ENCODE data around the gene MAP7D2.
A peak's percentile ranks its signal among the peaks of the same experiment; 100 is the strongest.
"Not testable (repeated sequence)": the region's sequence is repeated elsewhere in the genome, so short reads cannot be mapped to it uniquely, and the experiment has no call there.

Gene MAP7D2

DNA sequence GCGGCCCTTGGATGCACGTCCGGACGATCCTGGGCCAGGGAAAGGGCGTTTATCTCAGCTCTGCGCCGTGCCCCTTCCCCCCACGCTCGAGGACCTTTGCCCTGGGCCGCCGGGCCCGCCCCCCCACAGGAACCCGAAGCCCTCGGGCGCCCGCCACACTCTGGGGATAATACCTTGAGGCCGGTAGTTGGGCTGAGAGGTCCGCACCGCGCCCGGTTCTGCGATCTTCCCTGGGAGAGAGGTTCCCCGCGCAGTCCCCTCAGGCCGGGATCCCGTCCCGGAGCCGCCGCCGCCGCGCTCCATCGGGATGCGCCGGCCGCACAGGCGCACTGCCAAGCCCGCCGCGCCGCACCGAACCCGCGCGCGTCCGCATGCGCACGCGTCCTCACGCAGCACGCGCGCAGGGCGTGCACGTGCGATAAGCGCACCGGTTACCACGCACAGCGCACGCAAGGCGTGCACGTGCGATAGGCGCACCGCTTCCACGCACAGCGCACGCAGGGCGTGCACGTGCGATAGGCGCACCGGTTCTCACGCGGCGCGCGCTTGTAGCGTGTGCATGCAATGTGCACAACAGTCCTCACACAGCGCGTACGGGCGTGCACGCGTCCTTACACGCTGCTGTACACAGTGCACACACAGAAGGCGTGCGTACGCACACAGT, at the start of gene MAP7D2:
Gene MAP7D2, minus strand, starts transcription at position 331 of the 664 bp plus-strand sequence. Its CDS starts 28 bp downstream, at position 303.
- no peak for DNase-seq (ENCODE audit: low read depth in 2 of 2)

- DNase-seq (ENCODE audit: low read depth in 2 of 2): not testable (repeated sequence)
Measured at GRCh38 chrX:20162516-20162915, 45.8 kb upstream of the MAP7D2 start.

DNA sequence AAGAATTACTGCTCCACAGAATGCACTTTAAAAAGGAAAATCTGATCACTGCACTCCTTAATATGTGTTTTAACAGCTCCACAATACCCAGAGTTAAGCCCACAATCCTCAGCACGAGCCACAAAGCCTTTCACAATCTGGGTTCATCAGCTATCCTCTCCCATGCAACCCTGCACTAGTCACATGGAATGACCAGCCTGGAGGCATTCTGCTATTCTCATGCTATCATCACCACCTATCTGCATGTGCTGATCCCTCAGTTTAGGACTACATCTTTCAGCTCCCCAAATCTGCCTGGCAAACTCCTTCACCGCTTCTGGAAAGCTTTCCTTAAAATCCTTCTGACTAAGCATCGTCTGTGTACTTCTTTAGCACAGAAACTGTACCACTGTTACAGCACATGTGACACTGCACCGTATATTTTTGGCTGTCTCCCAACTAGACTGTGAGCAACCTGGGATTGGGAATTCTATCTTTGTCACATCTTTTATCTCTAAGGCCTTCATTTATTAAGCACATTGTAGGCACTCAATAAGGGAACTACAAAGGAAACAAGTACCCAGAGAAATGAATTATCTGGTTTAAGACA, 43.2 kb upstream of the MAP7D2 start:
- no peak for DNase-seq (ENCODE audit: low read depth in 2 of 2)

- DNase-seq (ENCODE audit: low read depth in 2 of 2): no peak
Measured at GRCh38 chrX:20151689-20152088, 35.0 kb upstream of the MAP7D2 start.

GRCh38 chrX:20149326-20149725, 32.6 kb upstream of the MAP7D2 start:
- DNase-seq (ENCODE audit: low read depth in 2 of 2): no peak

DNA sequence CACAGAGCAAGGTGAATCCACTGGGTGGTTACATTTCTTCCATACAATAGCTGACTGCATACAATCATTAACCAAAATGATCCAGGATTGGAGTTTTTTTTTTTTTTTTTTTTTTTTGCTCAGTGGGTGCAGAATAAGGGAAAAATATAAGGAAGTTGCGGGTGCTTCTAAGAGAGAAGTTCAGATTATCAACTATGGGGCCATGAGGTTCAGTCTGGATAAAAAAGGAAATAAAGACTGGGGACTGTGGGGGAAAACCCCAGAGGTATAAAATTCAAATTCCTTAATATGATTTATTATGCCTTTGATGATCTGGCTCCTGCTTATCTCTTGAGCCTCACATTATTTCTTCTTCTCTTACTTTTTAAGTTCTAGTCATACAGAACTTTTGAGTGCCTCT, 30.9 kb upstream of the MAP7D2 start:
- no peak for DNase-seq (ENCODE audit: low read depth in 2 of 2)

DNA sequence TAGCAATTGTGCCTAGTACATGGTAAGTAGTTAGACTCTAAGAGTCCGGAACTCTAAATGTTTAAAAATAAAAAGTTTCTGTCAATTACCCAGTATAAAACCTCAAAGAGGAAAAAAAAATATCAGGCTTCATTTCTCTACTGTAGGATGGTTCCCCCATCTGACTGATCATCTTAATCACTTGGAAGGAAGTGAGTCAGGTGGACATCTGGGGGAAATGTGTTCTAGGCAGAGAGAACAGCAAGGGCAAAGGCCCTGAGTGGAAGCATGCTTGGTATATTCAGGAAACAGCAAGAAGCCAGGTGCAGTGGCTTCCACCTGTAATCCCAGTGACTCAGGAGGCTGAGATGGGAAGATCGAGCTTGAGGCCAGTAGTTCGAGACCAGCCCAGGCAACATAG, 27.8 kb upstream of the MAP7D2 start:
- DNase-seq (ENCODE audit: low read depth in 2 of 2): no peak

- DNase-seq (ENCODE audit: low read depth in 2 of 2): no peak
Measured at GRCh38 chrX:20143561-20143960, 26.9 kb upstream of the MAP7D2 start.

- no peak for DNase-seq (ENCODE audit: low read depth in 2 of 2)
Measured at GRCh38 chrX:20143111-20143510, 26.4 kb upstream of the MAP7D2 start.

- peak; percentile 89 to 97 for DNase-seq (ENCODE audit: low read depth in 2 of 2)
Measured at GRCh38 chrX:20141281-20142220, 24.8 kb upstream of the MAP7D2 start, which contains the start of gene EIF1AX. TSS of gene EIF1AX (minus strand) at chrX:20141838. CDS start at chrX:20141640, 198 bp downstream.

GRCh38 chrX:20140420-20140819, 23.7 kb upstream of the MAP7D2 start:
- no peak for DNase-seq (ENCODE audit: low read depth in 2 of 2)

- DNase-seq (ENCODE audit: low read depth in 2 of 2): no peak
Measured at GRCh38 chrX:20139966-20140365, 23.3 kb upstream of the MAP7D2 start.

- DNase-seq (ENCODE audit: low read depth in 2 of 2): no peak
Measured at GRCh38 chrX:20135944-20136343, 19.2 kb upstream of the MAP7D2 start.

GRCh38 chrX:20132666-20133065, 16.0 kb upstream of the MAP7D2 start:
- DNase-seq (ENCODE audit: low read depth in 2 of 2): no peak

GRCh38 chrX:20130357-20130756, 13.7 kb upstream of the MAP7D2 start:
- no peak for DNase-seq (ENCODE audit: low read depth in 2 of 2)

DNA sequence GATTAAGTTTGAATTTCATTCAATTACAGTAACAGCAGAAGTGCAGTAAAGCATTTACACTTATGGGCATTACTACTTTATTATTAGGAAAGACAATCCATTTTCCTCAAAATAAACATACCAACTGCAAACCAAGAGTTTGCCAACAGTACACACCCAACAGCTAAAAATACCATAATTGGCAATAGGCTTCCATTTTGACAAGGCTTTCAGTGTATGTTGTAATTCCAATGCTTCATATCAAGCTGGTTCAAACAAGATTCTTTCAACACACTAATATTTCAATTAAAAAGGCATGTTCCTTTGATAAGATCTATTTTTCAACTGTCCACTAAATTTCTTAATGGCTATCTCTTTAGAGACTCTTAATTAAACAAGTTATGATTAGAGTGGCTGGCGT, 12.8 kb upstream of the MAP7D2 start:
- DNase-seq (ENCODE audit: low read depth in 2 of 2): no peak

DNA sequence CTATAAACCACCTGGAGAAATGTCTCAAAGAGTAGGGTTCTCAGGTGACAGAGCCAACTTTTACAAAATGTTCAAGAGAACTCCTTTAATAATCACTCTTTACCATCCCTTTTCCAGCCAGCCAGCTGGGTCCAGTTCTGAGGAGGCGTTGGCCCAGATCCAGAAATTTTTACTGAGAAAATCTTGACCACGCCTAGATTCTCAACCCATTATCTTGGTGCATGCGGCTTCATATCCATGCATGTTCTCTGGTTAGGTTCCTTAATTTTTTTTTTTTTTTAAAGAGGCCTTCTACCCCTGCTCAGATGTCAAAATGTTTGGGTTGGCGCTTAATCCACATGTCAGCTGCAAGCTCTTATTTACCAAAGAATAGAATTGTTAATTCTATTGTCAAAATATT, 12.0 kb upstream of the MAP7D2 start:
- DNase-seq (ENCODE audit: low read depth in 2 of 2): no peak

DNA sequence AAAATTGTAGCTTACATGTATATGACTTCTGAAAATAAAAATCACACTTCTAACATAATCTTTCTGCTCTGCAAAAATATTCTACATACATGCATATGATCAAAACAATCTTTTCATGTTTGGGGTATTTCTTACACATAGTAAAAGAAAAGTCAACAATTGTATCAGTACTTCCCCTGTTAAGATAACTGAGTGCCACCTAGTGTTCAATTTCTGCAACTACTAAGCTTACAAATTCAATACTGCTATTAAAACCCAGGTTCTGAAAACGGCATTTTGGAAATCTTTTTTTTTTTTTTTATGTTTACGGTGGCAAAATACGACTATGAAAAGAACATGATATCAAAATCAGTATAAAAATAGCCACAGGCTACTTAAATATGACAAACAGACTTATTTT, 10.7 kb upstream of the MAP7D2 start:
- not testable (repeated sequence) for DNase-seq (ENCODE audit: low read depth in 2 of 2)

- not testable (repeated sequence) for DNase-seq (ENCODE audit: low read depth in 2 of 2)
Measured at GRCh38 chrX:20126833-20127232, 10.1 kb upstream of the MAP7D2 start.

GRCh38 chrX:20124964-20125363, 8.3 kb upstream of the MAP7D2 start:
- DNase-seq (ENCODE audit: low read depth in 2 of 2): no peak

DNA sequence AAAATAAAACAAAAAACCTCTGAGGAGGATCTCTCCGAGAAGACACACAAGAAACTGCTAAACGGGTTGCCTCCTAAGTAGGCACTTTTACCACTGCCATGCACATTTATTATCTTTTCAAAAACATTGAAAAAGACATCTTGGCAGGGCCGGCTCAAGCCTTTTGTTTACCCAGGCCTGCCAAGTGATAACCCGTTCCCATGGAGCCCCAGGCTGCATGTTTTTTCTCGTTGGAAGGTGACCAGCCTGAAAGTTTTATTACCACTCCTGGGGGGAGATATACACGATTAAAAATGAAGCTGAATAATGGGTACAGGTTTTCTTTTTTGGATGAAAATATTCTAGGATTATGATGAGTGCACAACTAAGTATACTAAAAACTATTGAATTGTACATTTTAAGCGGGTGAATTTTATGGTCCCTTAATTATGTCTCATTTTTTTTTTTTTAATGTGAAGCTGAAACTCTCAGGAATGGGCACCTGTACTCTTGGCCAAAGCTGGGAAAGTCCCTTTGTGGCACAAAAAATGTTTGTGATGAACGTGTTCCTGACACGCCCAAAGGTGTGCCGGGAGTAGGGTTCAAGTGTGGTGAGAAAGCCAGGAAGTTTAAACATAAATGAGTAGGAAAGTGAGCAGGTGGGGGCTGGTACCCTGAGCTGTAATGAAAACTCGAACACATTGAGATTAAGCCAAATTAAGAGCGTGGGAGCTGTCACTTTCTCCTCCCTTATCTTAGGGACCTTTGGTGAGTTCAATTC, 1.5 kb upstream of the MAP7D2 start:
- no peak for DNase-seq (ENCODE audit: low read depth in 2 of 2)

- no peak for DNase-seq (ENCODE audit: low read depth in 2 of 2)
Measured at GRCh38 chrX:20116087-20116576, 575 bp downstream of the MAP7D2 start.
